K562 (cell line): ENCODE data around the gene SLC3A2. TPM values are rescaled to one million over a fixed set of nuclear protein-coding genes. Genes with fewer than 3 reads are reported as not detected.
A peak's percentile ranks its signal among the peaks of the same experiment; 100 is the strongest.

ENCODE experiments used
- ARID4B ChIP-seq: sonication (generic); formaldehyde crosslinking; IDR thresholded peaks from 2 replicates; pipeline ENCODE4 v1.8.0; 2022; ENCODE audit warnings: mild to moderate bottlenecking, missing genetic modification reagents
- HCFC1 ChIP-seq: IDR thresholded peaks from 2 replicates; pipeline ENCODE4 v1.6.1; 2012; ENCODE audit warnings: low read depth, low read length, improper control_type of control experiment
- NBN ChIP-seq: fragments of 450-650 bp; IDR thresholded peaks from 2 replicates; pipeline ENCODE4 v1.6.1; 2016; ENCODE audit warnings: low read depth, mild to moderate bottlenecking
- PRMT5 ChIP-seq: sonication (generic); formaldehyde crosslinking; IDR thresholded peaks from 2 replicates; pipeline ENCODE4 v1.5.0; 2020; ENCODE audit warnings: missing genetic modification reagents
- TEAD2 ChIP-seq: fragments of 450-650 bp; IDR thresholded peaks from 2 replicates; pipeline ENCODE4 v1.6.1; 2016; ENCODE audit warnings: missing genetic modification characterization, control low read depth, missing compliant biosample characterization
- TFAP4 ChIP-seq: sonication (generic); formaldehyde crosslinking; IDR thresholded peaks from 2 replicates; pipeline ENCODE4 v1.8.0; 2022; ENCODE audit warnings: missing genetic modification reagents, mild to moderate bottlenecking, moderate library complexity, borderline replicate concordance
- THAP12 ChIP-seq: fragments of 250-450 bp; sonication (Bioruptor Pico); IDR thresholded peaks from 2 replicates; pipeline ENCODE4 v1.9.0; 2021; ENCODE audit warnings: mild to moderate bottlenecking, inconsistent platforms
- TRIM28 ChIP-seq: fragments of 450-650 bp; IDR thresholded peaks from 2 replicates; pipeline ENCODE4 v1.6.1; 2017
- ZBTB1 ChIP-seq: sonication (generic); formaldehyde crosslinking; IDR thresholded peaks from 2 replicates; pipeline ENCODE4 v1.8.1; 2023; ENCODE audit warnings: missing genetic modification reagents, low read depth, mild to moderate bottlenecking, borderline replicate concordance
- ZNF184 ChIP-seq: sonication (generic); formaldehyde crosslinking; IDR thresholded peaks from 2 replicates; pipeline ENCODE4 v1.5.0; 2020; ENCODE audit warnings: missing genetic modification reagents
- ZNF449 ChIP-seq: fragments of 250-450 bp; sonication (Bioruptor Pico); IDR thresholded peaks from 2 replicates; pipeline ENCODE4 v1.8.0; 2022; ENCODE audit warnings: moderate library complexity, mild to moderate bottlenecking, inconsistent platforms
- ZNF586 ChIP-seq: fragments of 450-650 bp; formaldehyde crosslinking; conservative IDR thresholded peaks from 2 replicates; pipeline ENCODE4 v1.4.0; 2020; ENCODE audit warnings: mild to moderate bottlenecking, moderate library complexity
- ZNF740 ChIP-seq, 3 experiments: fragments of 200-800 bp in 1 of 3; sonication (Bioruptor generic) in 1 of 3; sonication (generic) in 1 of 3; formaldehyde crosslinking in 1 of 3; IDR thresholded peaks; 2 replicates each; pipeline versions ENCODE4 v1.6.1 to v1.8.0; 2016 to 2022; ENCODE audit warnings: mild to moderate bottlenecking in 2 of 3, missing compliant biosample characterization in 2 of 3, missing genetic modification characterization in 2 of 3, missing genetic modification reagents in 1 of 3
- polyA plus RNA-seq, 8 experiments: library from polyadenylated mRNA; depleted of rRNA in 4 of 8; stranded (reverse) in 5 of 8; unstranded in 3 of 8; fragments of >200 nt; fragmentation: Nextera tagmentation in 2 of 8; fragmentation: Illumina TruSeq in 1 of 8; extraction: Ambion mirVana in 2 of 8; extraction: Trizol in 1 of 8; gene quantifications; 2 replicates each; pipeline versions ENCODE4 v1.2.1 to v1.2.3, GENCODE V29; 2011 to 2014; ENCODE audit warnings: inconsistent platforms in 1 of 8, missing spikeins in 1 of 8
- total RNA-seq, 7 experiments: library from RNA; depleted of rRNA in 6 of 7; stranded (reverse); fragments of >200 nt in 6 of 7; fragmentation: Illumina TruSeq in 2 of 7; extraction: Trizol in 2 of 7; gene quantifications; 2 replicates each; pipeline versions ENCODE4 v1.2.1 to v1.2.3, GENCODE V29; 2011 to 2021; ENCODE audit warnings: low replicate concordance in 1 of 7

The SLC3A2 gene
- total and polyA plus RNA-seq, 9 of the 15 experiments (the other 6 are each of a cell fraction or from before 2014, with no cell fraction given), result 20.0 to 296 (median 214) TPM

- TF ChIP-seq TFAP4 (CRISPR knock-in tag) (peak; percentile 95), ZNF740 (CRISPR knock-in tag; IDR thresholded peaks at IDR 0.05) (peak; percentile 62; the same call in 1 of the 2 replicates), ZNF740 (tag; IDR thresholded peaks at IDR 0.05) (no peak), TRIM28 (peak; percentile 43), ARID4B (CRISPR knock-in tag) (peak; percentile 74), HCFC1 (peak; percentile 40), PRMT5 (no peak), TEAD2 (tag) (no peak), ZNF184 (CRISPR knock-in tag) (no peak), NBN (peak; percentile 79), ZNF586 (CRISPR knock-in tag) (peak; percentile 55), ZNF449 (CRISPR knock-in tag) (no peak), ZBTB1 (CRISPR knock-in tag) (peak; percentile 71; the same call in 1 of the 2 replicates), THAP12 (CRISPR knock-in tag) (peak; percentile 89)
These were observed 24.9 kb upstream of the SLC3A2 start (continued) for GRCh38 chr11:62855571-62856332.
